ENCODE results near the gene SLC13A2.
"Not testable (repeated sequence)": the region's sequence is repeated elsewhere in the genome, so short reads cannot be mapped to it uniquely, and the experiment has no call there.

DNA sequence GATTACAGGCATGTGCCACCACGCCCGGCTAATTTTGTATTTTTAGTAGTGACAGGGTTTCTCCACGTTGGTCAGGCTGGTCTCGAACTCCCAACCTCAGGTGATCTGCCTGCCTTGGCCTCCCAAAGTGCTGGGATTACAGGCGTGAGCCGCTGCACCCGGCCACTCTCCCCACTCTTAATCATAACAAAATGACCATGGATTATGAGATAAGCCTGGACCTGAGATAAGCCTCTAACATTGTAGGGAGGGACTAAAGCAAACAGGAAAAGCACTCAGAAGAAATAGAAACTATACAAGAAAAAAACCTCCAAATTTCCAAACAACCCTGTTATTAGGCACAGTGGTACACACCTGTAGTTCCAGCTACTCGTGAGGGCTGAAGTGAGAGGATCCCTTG, 39.1 kb upstream of the SLC13A2 start:
- not testable (repeated sequence) for TF ChIP-seq CTCF (IDR thresholded peaks at IDR 0.05 in 4 of 5, conservative IDR thresholded peaks at IDR 0.05 in 1 of 5); POLR2A (IDR thresholded peaks at IDR 0.05)

Measured in gastrocnemius medialis (tissue), 4 donors.